Mucosa of stomach (tissue), 1 donor: ENCODE results near the gene NTM.

Experiments used
- H3K27me3 ChIP-seq: one replicate; pipeline ENCODE4 v1.7.0; 2013; ENCODE audit warnings: mild to moderate bottlenecking, low read length; ENCODE audit not compliant: control insufficient read depth, insufficient read depth
- H3K36me3 ChIP-seq: one replicate; pipeline ENCODE4 v1.7.0; 2013; ENCODE audit warnings: low read length; ENCODE audit not compliant: control insufficient read depth, insufficient read depth
- H3K4me1 ChIP-seq: one replicate; pipeline ENCODE4 v1.7.0; 2013; ENCODE audit warnings: mild to moderate bottlenecking, low read length; ENCODE audit not compliant: control insufficient read depth, insufficient read depth
- H3K4me3 ChIP-seq: one replicate; pipeline ENCODE4 v1.7.0; 2013; ENCODE audit warnings: low read length
- H3K9ac ChIP-seq: one replicate; pipeline ENCODE4 v1.7.0; 2013; ENCODE audit warnings: mild to moderate bottlenecking, low read length, moderate library complexity
- H3K9me3 ChIP-seq: one replicate; pipeline ENCODE4 v1.7.0; 2013; ENCODE audit warnings: mild to moderate bottlenecking, low read length, moderate library complexity; ENCODE audit not compliant: control insufficient read depth
- donor health status: Pancreatic carcinoma.

The NTM gene

GRCh38 chr11:132037467-132037862, 667.0 kb downstream of the NTM start:
- Histone ChIP-seq H3K27me3 (no peaks in the 10 kb centered on the region), H3K9me3 (no peaks in the 10 kb centered on the region), H3K4me1 (no peaks in the 10 kb centered on the region), H3K9ac (no peak overlapping the region), H3K36me3 (no peaks in the 10 kb centered on the region), H3K4me3 (no peak overlapping the region)

- Histone ChIP-seq H3K27me3 (no peaks in the 10 kb centered on the region), H3K36me3 (no peaks in the 10 kb centered on the region), H3K9ac (no peak overlapping the region), H3K4me3 (no peak overlapping the region), H3K9me3 (no peaks in the 10 kb centered on the region), H3K4me1 (no peaks in the 10 kb centered on the region)
Measured at GRCh38 chr11:132037956-132038355, 667.5 kb downstream of the NTM start.

GRCh38 chr11:132039521-132039920, 669.1 kb downstream of the NTM start:
- Histone ChIP-seq H3K4me3 (no peak overlapping the region), H3K9ac (no peak overlapping the region)

GRCh38 chr11:132042296-132042695, 671.9 kb downstream of the NTM start:
- no peaks in the 10 kb centered on the region for H3K4me1 ChIP-seq

More at GRCh38 chr11:132039521-132039920, 669.1 kb downstream of the NTM start:
- Histone ChIP-seq H3K9me3 (no peaks in the 10 kb centered on the region), H3K4me1 (no peaks in the 10 kb centered on the region), H3K36me3 (no peaks in the 10 kb centered on the region), H3K27me3 (no peaks in the 10 kb centered on the region)

GRCh38 chr11:132043714-132044113, 673.3 kb downstream of the NTM start:
- Histone ChIP-seq H3K9me3 (no peaks in the 10 kb centered on the region), H3K27me3 (no peaks in the 10 kb centered on the region), H3K9ac (no peak overlapping the region), H3K36me3 (no peaks in the 10 kb centered on the region), H3K4me3 (no peak overlapping the region), H3K4me1 (no peaks in the 10 kb centered on the region)

More at GRCh38 chr11:132042296-132042695, 671.9 kb downstream of the NTM start:
- Histone ChIP-seq H3K27me3 (no peaks in the 10 kb centered on the region), H3K9ac (no peak overlapping the region), H3K36me3 (no peaks in the 10 kb centered on the region), H3K4me3 (no peak overlapping the region), H3K9me3 (no peaks in the 10 kb centered on the region)

GRCh38 chr11:132045107-132045506, 674.7 kb downstream of the NTM start:
- no peaks in the 10 kb centered on the region for H3K36me3 ChIP-seq
- H3K4me3 ChIP-seq: no peak overlapping the region
- no peaks in the 10 kb centered on the region for H3K9me3 ChIP-seq
- no peaks in the 10 kb centered on the region for H3K27me3 ChIP-seq
- no peaks in the 10 kb centered on the region for H3K4me1 ChIP-seq
- H3K9ac ChIP-seq: no peak overlapping the region

GRCh38 chr11:132046288-132046865, 676.0 kb downstream of the NTM start:
- Histone ChIP-seq H3K27me3 (no peaks in the 10 kb centered on the region), H3K9ac (no peak overlapping the region), H3K9me3 (no peaks in the 10 kb centered on the region), H3K36me3 (no peaks in the 10 kb centered on the region), H3K4me3 (no peak overlapping the region), H3K4me1 (no peaks in the 10 kb centered on the region)

GRCh38 chr11:132047167-132047566, 676.8 kb downstream of the NTM start:
- no peaks in the 10 kb centered on the region for H3K9me3 ChIP-seq
- no peaks in the 10 kb centered on the region for H3K36me3 ChIP-seq
- no peak overlapping the region for H3K4me3 ChIP-seq
- H3K27me3 ChIP-seq: no peaks in the 10 kb centered on the region
- H3K4me1 ChIP-seq: no peaks in the 10 kb centered on the region
- no peak overlapping the region for H3K9ac ChIP-seq

- H3K27me3 ChIP-seq: no peaks in the 10 kb centered on the region
- H3K9ac ChIP-seq: no peak overlapping the region
- no peaks in the 10 kb centered on the region for H3K36me3 ChIP-seq
- no peak overlapping the region for H3K4me3 ChIP-seq
- H3K4me1 ChIP-seq: no peaks in the 10 kb centered on the region
- H3K9me3 ChIP-seq: no peaks in the 10 kb centered on the region
Measured at GRCh38 chr11:132048040-132048439, 677.6 kb downstream of the NTM start.

- H3K36me3 ChIP-seq: no peaks in the 10 kb centered on the region
- H3K9me3 ChIP-seq: no peaks in the 10 kb centered on the region
- no peak overlapping the region for H3K9ac ChIP-seq
- H3K4me1 ChIP-seq: no peaks in the 10 kb centered on the region
- no peaks in the 10 kb centered on the region for H3K27me3 ChIP-seq
- no peak overlapping the region for H3K4me3 ChIP-seq
Measured at GRCh38 chr11:132049205-132049604, 678.8 kb downstream of the NTM start.

GRCh38 chr11:132050049-132050448, 679.6 kb downstream of the NTM start:
- no peak overlapping the region for H3K9ac ChIP-seq
- no peaks in the 10 kb centered on the region for H3K27me3 ChIP-seq
- H3K9me3 ChIP-seq: no peaks in the 10 kb centered on the region
- H3K36me3 ChIP-seq: no peaks in the 10 kb centered on the region
- no peaks in the 10 kb centered on the region for H3K4me1 ChIP-seq
- H3K4me3 ChIP-seq: no peak overlapping the region

GRCh38 chr11:132050577-132051165, 680.3 kb downstream of the NTM start:
- Histone ChIP-seq H3K9ac (no peak overlapping the region), H3K4me3 (no peak overlapping the region), H3K36me3 (no peaks in the 10 kb centered on the region), H3K4me1 (no peaks in the 10 kb centered on the region), H3K9me3 (no peaks in the 10 kb centered on the region), H3K27me3 (no peaks in the 10 kb centered on the region)

- H3K4me1 ChIP-seq: no peaks in the 10 kb centered on the region
- no peak overlapping the region for H3K9ac ChIP-seq
- no peaks in the 10 kb centered on the region for H3K36me3 ChIP-seq
- H3K27me3 ChIP-seq: no peaks in the 10 kb centered on the region
- H3K9me3 ChIP-seq: no peaks in the 10 kb centered on the region
- no peak overlapping the region for H3K4me3 ChIP-seq
Measured at GRCh38 chr11:132051704-132052103, 681.3 kb downstream of the NTM start.
